Skin of body (tissue), 2 donors: ENCODE results near the gene GALNT2. TPM values are rescaled to one million over a fixed set of nuclear protein-coding genes. Genes with fewer than 3 reads are reported as not detected.

Experiments used
- DNase-seq: peaks from one replicate; lab custom pipeline; 2025; lab: John Stamatoyannopoulos, UW
- total RNA-seq: library from RNA; depleted of rRNA; stranded (reverse); fragments of >200 nt; gene quantifications from one replicate; pipeline ENCODE4 v1.2.3, GENCODE V29; 2014

Gene GALNT2
- total RNA-seq, 1 donor from 2014 or later, result 32.0 TPM

GRCh38 chr1:230160957-230161771 lies 94.1 kb downstream of the GALNT2 start:
- DNase-seq, result no peak

- peak; percentile 31 for DNase-seq
Observed at GRCh38 chr1:230163205-230163604, 96.2 kb downstream of the GALNT2 start.

DNA sequence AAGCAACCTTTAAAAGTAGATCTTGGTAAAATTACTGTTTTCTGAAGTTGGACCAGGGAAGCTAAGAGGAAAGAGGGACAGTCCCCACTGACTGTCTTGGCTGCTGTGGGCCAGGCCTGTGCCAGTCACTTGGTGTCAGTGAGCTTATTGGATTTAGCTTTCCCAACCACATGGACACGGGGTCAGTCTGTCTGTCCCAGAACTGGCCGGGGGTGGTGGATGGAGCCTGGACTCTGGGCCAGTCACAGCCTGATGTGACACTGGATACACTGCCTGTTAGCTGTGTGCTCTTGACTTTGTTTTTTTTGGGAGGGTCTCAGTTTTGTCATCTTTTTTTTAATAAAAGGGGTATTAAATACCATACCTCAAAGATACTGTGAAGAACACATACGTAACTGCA lies 96.7 kb downstream of the GALNT2 start:
- DNase-seq, result no peak

- no peak for DNase-seq
Observed at GRCh38 chr1:230165536-230165935, 98.5 kb downstream of the GALNT2 start.

DNA sequence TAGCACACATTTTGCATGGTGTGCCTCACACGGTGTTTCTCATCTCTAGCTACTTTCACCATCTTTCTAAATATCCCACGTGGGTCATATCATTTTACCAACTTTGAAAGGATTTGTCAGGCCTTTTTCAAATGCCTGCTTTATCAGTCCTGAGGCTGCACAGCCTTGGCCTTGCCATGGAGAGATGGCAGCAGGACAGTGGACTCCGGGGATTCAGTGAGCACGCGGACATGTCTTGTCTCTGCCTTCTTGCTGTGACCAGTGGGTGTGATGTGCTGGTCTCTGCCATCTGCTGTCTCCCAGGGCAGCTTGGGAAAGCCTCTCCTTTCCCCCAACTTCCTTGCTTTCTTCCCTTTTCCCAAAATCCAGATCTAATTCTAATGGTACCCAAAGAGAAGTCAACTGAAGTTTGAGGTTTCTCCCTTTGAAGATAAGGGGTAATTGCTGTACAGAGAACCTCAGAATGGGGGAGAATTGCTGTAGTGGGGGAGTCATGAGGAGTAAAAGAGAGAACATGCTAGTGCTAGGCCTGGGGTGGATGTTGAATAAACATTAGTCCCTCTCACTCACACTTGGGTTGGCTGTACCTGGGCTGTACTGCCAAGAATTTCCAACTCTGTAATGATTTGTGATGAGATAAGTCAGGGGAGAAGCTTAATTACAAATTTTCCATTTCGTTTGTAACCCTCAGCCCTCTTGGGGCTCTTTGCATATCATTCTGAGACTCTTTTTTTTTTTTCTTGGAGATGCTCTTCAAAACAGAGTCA lies 99.5 kb downstream of the GALNT2 start:
- no peak for DNase-seq

DNA sequence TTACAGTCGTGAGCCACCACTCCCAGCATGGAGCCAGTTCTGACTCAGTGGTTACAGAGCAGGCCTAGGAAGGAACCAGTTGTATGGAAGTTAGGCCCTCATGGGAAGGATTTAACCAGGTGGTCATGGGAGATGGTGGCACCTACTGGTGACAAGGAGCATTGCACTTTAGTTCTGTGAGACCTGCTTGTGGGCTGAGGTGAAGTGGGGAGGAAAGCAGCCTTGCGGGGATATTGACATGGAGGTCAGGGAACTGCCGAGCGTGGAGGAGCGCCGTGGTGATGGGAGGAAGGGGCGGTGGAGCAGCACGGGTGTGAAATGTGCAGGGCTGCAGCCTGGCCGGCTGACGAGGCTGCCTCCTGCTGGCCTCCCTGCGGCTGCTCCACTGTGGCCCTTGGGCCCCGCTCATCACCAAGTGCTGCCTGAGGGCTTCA lies 100.4 kb downstream of the GALNT2 start:
- no peak for DNase-seq

GRCh38 chr1:230169454-230170152 lies 102.6 kb downstream of the GALNT2 start:
- DNase-seq, result no peak

- no peak for DNase-seq
Observed at GRCh38 chr1:230170153-230170547, 103.1 kb downstream of the GALNT2 start.

GRCh38 chr1:230170622-230171021 lies 103.6 kb downstream of the GALNT2 start:
- DNase-seq, result no peak

DNA sequence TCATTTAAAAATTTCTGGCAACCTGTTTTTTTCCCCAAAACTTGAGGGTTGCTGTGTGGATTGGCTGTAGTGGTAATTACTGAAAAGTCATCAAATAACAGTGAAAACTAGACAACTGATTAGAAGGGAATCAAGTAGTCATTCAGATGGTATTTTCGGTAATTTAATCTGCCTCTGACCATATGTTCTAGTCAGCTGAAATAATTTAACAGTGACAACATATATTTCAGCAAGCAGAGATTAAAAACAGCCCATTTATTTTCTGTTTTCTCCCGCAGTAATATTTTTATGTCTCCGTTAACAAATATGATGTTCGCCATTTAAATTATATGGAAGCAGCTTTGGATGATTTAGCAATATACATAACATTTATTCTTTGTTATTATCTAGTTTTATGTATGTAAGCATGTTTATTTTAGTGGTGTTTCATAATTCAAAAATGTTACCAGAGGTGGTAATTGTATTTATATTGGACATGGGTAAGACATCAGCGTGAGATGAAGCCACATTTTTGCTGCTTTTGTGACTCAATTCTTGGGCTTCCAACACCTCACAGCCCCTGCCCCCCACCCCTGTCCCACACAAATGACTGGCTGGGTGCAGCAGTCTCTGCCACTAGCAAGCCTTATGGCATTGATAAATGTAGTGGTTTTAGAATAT lies 104.4 kb downstream of the GALNT2 start:
- DNase-seq, result peak; percentile 85

- DNase-seq, result no peak
Observed at GRCh38 chr1:230172016-230172537, 105.0 kb downstream of the GALNT2 start.

DNA sequence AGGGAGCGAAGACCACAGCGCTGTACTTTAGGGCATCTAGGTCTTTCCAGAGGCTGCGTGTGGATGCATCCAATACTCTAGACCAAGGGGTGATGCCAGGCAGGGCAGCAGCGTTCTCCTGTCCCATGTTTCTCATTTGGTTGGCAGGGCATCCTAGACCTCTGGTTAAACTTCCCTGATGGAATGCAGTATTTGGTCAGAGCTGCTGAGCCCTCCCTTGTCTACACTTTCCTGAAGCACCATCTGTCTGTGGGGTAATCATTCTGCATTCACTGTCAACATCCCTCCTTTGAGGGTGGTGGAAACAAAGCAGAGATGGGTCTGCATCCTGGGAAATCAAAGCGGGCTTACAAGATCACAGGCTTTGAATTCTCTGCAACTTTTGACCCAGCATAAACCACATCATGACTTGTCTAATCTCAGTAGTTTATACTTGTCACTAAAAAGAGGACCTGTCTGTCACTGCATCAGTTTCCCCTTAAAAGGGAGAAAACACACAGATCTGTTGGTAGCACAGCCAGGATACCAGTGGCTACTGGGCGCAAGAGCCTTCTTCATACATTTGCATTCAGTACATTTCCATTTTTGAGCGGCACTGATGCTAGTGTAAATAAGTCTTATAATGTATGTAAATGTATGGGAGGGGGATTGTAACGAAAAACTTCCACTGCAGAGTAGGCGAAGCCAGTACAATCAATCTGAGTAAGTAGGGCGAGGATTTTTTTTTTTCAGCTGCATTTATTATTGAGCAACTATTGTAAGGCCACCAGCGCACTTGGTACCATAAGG lies 106.3 kb downstream of the GALNT2 start:
- no peak for DNase-seq

DNA sequence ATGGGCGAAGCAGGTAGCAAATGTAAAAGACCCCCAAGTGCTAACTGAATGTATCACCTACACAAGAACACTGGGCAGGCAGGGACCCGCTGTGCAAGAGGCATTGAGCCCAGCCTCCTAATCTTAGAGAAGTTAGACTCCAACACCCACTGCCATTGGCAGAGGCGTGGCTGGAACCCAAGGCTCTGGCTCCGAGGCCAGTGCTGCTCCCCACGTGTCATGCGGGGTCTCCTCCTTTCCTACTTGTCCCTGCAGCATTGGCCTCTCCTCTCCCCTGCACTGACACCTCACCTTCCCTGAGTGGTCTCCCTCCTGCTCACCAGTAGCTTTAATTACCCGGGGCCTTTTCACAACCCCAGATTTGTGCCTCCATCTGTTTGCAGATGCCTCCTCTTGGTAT lies 107.0 kb downstream of the GALNT2 start:
- DNase-seq, result no peak

- DNase-seq, result no peak
Observed at GRCh38 chr1:230174471-230175162, 107.6 kb downstream of the GALNT2 start.

GRCh38 chr1:230175163-230175747 lies 108.2 kb downstream of the GALNT2 start:
- DNase-seq, result no peak

- no peak for DNase-seq
Observed at GRCh38 chr1:230175839-230176238, 108.8 kb downstream of the GALNT2 start.

GRCh38 chr1:230176326-230176725 lies 109.3 kb downstream of the GALNT2 start:
- no peak for DNase-seq

- no peak for DNase-seq
Observed at GRCh38 chr1:230176871-230177411, 109.9 kb downstream of the GALNT2 start.

DNA sequence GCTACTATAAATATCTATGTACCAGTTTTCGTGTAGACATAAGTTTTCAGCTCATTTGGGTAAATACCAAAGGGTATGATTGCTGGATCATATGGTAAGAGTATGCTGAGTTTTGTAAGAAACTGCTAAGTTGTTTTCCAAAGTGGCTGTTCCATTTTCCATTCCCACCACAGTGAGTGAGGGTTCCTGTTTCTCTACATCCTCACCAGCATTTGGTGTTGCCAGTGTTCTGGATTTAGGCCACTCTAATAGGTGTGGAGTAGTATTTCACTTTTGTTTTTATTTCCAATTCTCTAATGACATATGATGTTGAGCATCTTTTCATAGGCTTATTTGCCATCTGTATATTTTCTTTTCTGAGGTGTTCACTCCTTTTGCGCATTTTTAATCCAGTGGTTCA lies 112.2 kb downstream of the GALNT2 start:
- no peak for DNase-seq
